GM12874 (cell line): ENCODE results near the gene DDIT3.

Experiments used
- TF ChIP-seq, protein P1 (sequence below): IDR thresholded peaks from 2 replicates; pipeline ENCODE4 v1.5.1; 2011; ENCODE audit warnings: low read depth, mild to moderate bottlenecking, control low read depth, low read length, moderate library complexity; ENCODE audit not compliant: insufficient read depth

The DDIT3 gene, protein sequence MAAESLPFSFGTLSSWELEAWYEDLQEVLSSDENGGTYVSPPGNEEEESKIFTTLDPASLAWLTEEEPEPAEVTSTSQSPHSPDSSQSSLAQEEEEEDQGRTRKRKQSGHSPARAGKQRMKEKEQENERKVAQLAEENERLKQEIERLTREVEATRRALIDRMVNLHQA

DNA sequence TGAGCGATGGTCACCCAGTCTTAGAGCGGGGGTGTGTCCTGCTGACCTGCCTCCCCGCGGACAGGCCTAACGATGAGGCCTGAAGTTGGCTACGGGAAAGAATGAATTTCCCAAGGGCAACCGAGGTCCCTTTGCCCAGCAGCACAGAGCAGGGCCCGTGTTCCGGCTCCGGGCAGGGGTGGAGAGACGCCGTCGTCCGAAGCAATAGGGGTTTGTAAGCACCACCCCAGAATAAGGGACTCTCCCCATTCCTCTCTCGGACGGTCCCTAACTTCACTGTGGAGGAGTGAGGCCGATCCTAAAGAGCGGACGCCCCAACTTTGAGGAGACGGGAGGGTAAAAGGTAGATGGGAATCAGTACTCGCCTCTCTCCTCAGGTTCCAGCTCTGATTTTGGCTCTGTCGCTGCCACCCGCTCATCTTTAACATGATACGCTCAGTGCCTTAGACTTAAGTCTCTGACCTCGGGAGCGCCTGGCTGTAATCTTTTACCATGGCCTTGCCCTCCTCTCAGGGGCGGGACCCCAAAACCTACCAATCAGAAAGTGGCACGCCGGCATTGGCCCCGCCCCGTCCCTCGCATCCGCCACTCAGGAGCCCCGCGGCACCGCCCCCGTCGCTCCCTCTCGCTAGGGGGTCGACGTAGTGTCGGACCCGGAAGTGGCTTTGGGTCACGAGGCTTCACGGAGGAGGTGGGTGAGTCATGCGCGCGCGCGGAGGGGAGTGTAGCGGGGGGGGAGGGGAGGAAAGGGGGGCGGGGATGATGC, at the start of gene DDIT3:
Gene DDIT3, minus strand, starts transcription at position 462 of the 766 bp plus-strand sequence. CDS start 3,108 bp downstream, outside the sequence.
- TF ChIP-seq, protein P1, sequence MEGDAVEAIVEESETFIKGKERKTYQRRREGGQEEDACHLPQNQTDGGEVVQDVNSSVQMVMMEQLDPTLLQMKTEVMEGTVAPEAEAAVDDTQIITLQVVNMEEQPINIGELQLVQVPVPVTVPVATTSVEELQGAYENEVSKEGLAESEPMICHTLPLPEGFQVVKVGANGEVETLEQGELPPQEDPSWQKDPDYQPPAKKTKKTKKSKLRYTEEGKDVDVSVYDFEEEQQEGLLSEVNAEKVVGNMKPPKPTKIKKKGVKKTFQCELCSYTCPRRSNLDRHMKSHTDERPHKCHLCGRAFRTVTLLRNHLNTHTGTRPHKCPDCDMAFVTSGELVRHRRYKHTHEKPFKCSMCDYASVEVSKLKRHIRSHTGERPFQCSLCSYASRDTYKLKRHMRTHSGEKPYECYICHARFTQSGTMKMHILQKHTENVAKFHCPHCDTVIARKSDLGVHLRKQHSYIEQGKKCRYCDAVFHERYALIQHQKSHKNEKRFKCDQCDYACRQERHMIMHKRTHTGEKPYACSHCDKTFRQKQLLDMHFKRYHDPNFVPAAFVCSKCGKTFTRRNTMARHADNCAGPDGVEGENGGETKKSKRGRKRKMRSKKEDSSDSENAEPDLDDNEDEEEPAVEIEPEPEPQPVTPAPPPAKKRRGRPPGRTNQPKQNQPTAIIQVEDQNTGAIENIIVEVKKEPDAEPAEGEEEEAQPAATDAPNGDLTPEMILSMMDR, result no peak

DNA sequence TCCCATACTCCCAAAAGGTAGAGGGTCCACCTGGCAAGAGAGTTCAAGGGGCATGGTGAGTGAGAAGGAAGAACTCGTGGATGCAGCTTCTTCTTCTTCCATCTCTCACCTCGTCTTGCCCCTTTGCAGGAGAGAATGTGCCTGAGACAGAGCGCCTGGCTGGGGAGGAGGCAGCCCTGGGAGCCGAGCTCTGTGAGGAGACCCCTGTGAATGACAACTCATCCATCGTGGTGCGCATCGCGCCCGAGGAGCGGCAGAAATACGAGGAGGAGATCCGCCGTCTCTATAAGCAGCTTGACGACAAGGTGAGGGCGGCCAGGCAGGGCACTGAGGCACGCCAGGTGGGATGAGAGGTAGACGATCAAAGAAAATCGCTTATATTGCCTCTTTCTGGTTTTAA, 49.5 kb upstream of the DDIT3 start:
- TF ChIP-seq, protein P1, result no peak

DNA sequence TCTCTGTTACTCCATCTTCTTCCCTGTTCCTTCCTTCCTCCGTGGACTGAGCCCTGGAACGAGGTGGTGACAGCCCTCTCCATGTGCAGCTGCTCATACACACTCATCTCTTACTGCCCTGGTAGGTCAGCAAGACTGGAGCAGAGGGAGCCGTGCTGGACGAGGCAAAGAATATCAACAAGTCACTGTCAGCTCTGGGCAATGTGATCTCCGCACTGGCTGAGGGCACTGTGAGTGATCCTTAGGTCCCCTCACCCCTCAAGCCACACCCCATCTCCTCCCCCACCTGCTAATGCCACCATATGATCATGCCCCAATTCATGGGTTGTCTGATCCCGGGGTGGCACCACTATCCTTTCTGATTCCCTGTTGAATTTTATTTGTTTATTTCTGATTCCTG, 48.5 kb upstream of the DDIT3 start:
- TF ChIP-seq, protein P1, result no peak

DNA sequence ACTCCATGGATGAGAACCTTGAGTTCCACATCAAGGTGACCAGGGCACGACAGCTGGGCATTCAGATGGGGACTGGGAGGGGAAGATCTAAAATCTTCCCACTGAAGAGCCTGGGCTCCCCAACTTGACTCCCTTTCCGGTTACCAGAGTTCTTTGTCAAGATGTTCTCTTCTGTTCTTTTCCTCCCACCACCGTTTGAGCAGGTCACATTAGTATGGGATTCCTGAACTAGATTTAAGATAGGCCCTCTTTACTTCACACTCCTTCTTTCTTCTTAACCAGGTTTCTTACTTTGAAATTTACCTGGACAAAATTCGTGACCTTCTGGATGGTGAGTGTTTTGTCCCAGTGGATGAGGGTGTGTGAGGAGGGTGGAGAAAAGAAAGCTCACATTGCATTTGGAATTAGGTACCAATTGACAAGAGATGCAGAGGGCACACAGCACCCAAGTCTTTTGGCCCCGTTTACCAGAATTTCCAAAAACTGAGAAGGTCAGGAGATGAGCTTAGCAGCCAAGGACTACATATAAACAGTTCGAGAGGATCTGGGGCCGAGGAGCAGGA, 43.9 kb upstream of the DDIT3 start:
- TF ChIP-seq, protein P1, result no peak

DNA sequence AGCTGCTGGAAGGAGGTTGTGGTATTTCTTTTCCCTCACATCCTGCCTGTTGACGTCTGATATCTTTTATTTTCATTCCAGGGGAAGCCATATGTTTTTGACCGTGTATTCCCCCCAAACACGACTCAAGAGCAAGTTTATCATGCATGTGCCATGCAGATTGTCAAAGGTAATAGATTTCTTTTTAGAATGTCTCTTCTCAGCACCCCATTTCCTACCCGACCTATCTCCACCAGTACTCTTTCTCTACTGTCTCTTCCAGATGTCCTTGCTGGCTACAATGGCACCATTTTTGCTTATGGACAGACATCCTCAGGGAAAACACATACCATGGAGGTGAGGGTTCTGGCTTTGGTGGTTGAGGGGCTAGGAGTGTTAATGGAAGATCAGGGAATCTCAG, 43.0 kb upstream of the DDIT3 start:
- TF ChIP-seq, protein P1, result no peak

DNA sequence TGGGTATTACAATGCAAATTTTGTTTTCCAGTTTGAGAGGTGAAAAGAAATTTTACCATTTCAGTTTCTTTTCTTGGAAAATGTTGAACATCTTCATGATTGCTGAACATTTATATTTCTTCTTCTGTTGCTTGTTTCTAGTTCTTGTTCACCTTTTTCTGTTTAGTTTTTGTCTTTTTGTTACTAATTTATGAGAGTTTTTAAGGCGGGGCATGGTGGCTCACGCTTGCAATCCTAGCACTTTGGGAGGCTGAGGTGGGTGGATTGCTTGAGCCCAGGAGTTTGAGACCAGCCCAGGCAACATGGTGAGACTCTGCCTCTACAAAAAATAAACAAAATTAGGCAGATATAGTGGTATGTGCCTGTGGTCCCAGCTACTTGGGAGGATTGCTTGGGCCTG, 40.2 kb upstream of the DDIT3 start:
- TF ChIP-seq, protein P1, result no peak

DNA sequence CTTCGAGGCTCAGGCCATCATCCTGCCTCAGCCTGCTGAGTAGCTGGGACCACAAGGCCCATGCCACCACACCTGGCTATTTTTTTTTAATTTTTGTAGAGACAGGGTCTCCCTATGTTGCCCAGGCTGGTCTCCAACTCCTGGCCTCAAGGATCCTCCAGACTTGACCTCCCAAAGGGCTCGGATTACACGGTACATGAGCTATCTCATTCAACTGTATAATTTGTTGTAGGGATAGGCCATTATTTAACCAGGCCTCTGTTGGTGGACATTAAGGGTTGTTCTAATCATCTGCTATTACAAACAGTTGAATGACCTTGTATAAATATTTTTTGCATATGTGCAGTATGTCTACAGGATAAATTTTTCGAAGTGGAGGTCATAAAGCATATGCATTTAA, 38.5 kb upstream of the DDIT3 start:
- TF ChIP-seq, protein P1, result no peak
